GM18507 (cell line): ENCODE data around the gene VGLL3.

ENCODE experiments used
- DNase-seq: peaks from one replicate; pipeline ENCODE4 v3.0.0; 2011; ENCODE audit warnings: low read depth; ENCODE audit not compliant: insufficient read length; ENCODE audit errors: extremely low spot score
- FAIRE-seq: peaks from 2 replicates; lab custom pipeline; 2011; peaks lifted over from hg19 to GRCh38; lab: Jason Lieb, UNC

VGLL3 gene

GRCh38 chr3:86960550-86960949 lies 30.4 kb downstream of the VGLL3 start:
- DNase-seq = no peak

GRCh38 chr3:86958534-86958933 lies 32.4 kb downstream of the VGLL3 start:
- DNase-seq (no peak), FAIRE-seq (no peak)

More at GRCh38 chr3:86960550-86960949, 30.4 kb downstream of the VGLL3 start:
- FAIRE-seq = peak; percentile 18

GRCh38 chr3:86954747-86955146 lies 36.2 kb downstream of the VGLL3 start:
- no peak for DNase-seq
- no peak for FAIRE-seq

GRCh38 chr3:86954226-86954625 lies 36.7 kb downstream of the VGLL3 start:
- no peak for FAIRE-seq
- DNase-seq = no peak

GRCh38 chr3:86951322-86951721 lies 39.6 kb downstream of the VGLL3 start:
- FAIRE-seq = no peak
- DNase-seq = no peak

- no peak for FAIRE-seq
- no peak for DNase-seq
Measured at GRCh38 chr3:86950717-86951116, 40.2 kb downstream of the VGLL3 start.

- no peak for DNase-seq
- no peak for FAIRE-seq
Measured at GRCh38 chr3:86949850-86950249, 41.1 kb downstream of the VGLL3 start.

- FAIRE-seq = no peak
- DNase-seq = no peak
Measured at GRCh38 chr3:86948822-86949221, 42.1 kb downstream of the VGLL3 start.

- FAIRE-seq = no peak
- DNase-seq = no peak
Measured at GRCh38 chr3:86942206-86942605, 48.7 kb downstream of the VGLL3 start.

GRCh38 chr3:86938416-86939105 lies 52.4 kb downstream of the VGLL3 start:
- FAIRE-seq (no peak), DNase-seq (no peak)

GRCh38 chr3:86937306-86937791 lies 53.6 kb downstream of the VGLL3 start:
- no peak for DNase-seq
- FAIRE-seq = no peak

GRCh38 chr3:86934851-86935250 lies 56.1 kb downstream of the VGLL3 start:
- DNase-seq (no peak), FAIRE-seq (no peak)

GRCh38 chr3:86930831-86931230 lies 60.1 kb downstream of the VGLL3 start:
- DNase-seq = no peak

GRCh38 chr3:86930181-86930580 lies 60.8 kb downstream of the VGLL3 start:
- DNase-seq (no peak), FAIRE-seq (no peak)

More at GRCh38 chr3:86930831-86931230, 60.1 kb downstream of the VGLL3 start:
- no peak for FAIRE-seq

GRCh38 chr3:86929046-86929445 lies 61.9 kb downstream of the VGLL3 start:
- DNase-seq (no peak), FAIRE-seq (no peak)

- FAIRE-seq = no peak
Measured at GRCh38 chr3:86923071-86923491, 67.9 kb downstream of the VGLL3 start.

GRCh38 chr3:86921971-86922680 lies 68.8 kb downstream of the VGLL3 start:
- FAIRE-seq = no peak
- DNase-seq = no peak

More at GRCh38 chr3:86923071-86923491, 67.9 kb downstream of the VGLL3 start:
- DNase-seq = no peak

- DNase-seq = no peak
- FAIRE-seq = no peak
Measured at GRCh38 chr3:86914670-86915069, 76.3 kb downstream of the VGLL3 start.

- DNase-seq = no peak
- FAIRE-seq = no peak
Measured at GRCh38 chr3:86913160-86913559, 77.8 kb downstream of the VGLL3 start.

- no peak for FAIRE-seq
- no peak for DNase-seq
Measured at GRCh38 chr3:86895202-86895601, 95.7 kb downstream of the VGLL3 start.
